ELF-1 (cell line): ENCODE results near the gene ACTR3.
A peak's percentile ranks its signal among the peaks of the same experiment; 100 is the strongest.

Experiments used
- DNase-seq: peaks from one replicate; pipeline ENCODE4 v3.0.0-alpha.2; 2016; ENCODE audit warnings: low read depth, low spot score

Gene ACTR3

GRCh38 chr2:113965644-113966043 lies 75.8 kb downstream of the ACTR3 start:
- peak; percentile 51 for DNase-seq

GRCh38 chr2:113966171-113966570 lies 76.3 kb downstream of the ACTR3 start:
- no peak for DNase-seq

GRCh38 chr2:113966832-113967231 lies 76.9 kb downstream of the ACTR3 start:
- DNase-seq = no peak

GRCh38 chr2:113967272-113967671 lies 77.4 kb downstream of the ACTR3 start:
- DNase-seq = no peak

GRCh38 chr2:113972766-113973165 lies 82.9 kb downstream of the ACTR3 start:
- no peak for DNase-seq

GRCh38 chr2:113973810-113974209 lies 83.9 kb downstream of the ACTR3 start:
- no peak for DNase-seq

- DNase-seq = no peak
These were observed 84.8 kb downstream of the ACTR3 start for GRCh38 chr2:113974727-113975126.

- no peak for DNase-seq
These were observed 86.5 kb downstream of the ACTR3 start for GRCh38 chr2:113976277-113976928.

GRCh38 chr2:113977060-113977659 lies 87.3 kb downstream of the ACTR3 start:
- DNase-seq = no peak

GRCh38 chr2:113977660-113978523 lies 88.0 kb downstream of the ACTR3 start:
- peak; percentile 43 for DNase-seq

GRCh38 chr2:113978524-113979190 lies 88.8 kb downstream of the ACTR3 start:
- DNase-seq = no peak

GRCh38 chr2:113979191-113980128 lies 89.6 kb downstream of the ACTR3 start:
- DNase-seq = peak; percentile 47

- no peak for DNase-seq
These were observed 91.1 kb downstream of the ACTR3 start for GRCh38 chr2:113980946-113981345.

GRCh38 chr2:113981404-113982134 lies 91.7 kb downstream of the ACTR3 start:
- no peak for DNase-seq

GRCh38 chr2:113985554-113986397 lies 95.9 kb downstream of the ACTR3 start:
- no peak for DNase-seq

- DNase-seq = no peak
These were observed 96.9 kb downstream of the ACTR3 start for GRCh38 chr2:113986762-113987290.

GRCh38 chr2:113992090-113992489 lies 102.2 kb downstream of the ACTR3 start:
- DNase-seq = no peak

GRCh38 chr2:113996671-113997594 lies 107.0 kb downstream of the ACTR3 start:
- DNase-seq = no peak
